ENCODE results near the gene ORAI3.

Gene ORAI3

DNA sequence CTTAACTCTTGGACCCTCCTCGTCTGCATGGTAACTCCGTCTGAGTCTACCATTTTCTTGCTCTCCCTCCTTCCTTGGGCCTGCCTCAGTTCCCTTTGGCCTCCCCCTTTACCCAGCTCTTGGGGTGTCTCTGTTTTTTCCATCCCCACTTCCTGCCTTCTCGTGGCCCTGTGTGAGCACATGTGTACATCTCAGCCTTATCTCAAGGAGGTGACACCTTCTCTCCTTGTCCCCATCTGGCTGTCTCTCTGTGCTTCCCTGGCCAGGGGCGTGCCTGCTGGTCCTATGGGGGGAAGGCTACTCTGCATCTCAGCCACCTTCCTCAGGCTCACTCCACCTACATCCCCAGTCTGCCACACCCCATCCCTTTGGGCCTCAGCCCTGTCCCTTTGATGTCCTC, 45.9 kb upstream of the ORAI3 start:
- ChIA-PET POLR2A (interaction anchor here (1.4 to 1.8 kb wide), 2 partner anchors 58 to 245 kb away, joined by 3 to 7 read pairs; partner anchors contain the start of gene FBRS), CTCF (interaction anchor here (0.8 to 3.6 kb wide), 9 partner anchors 9 to 58 kb away, joined by 3 to 52 read pairs (median 7); no protein-coding TSS in a partner anchor)
- H3K4me3 ChIP-seq (ENCODE audit: control insufficient read depth in 1 of 7, extremely low read depth in 1 of 7, insufficient read depth in 4 of 7, low read depth in 2 of 7, low read length in 6 of 7): peak overlapping the region in 6 of 7 experiments; percentile 70 to 82 (median 76)
- no peaks in the 10 kb centered on the region for H3K27me3 ChIP-seq (replicated peaks in 2 of 5; ENCODE audit: control insufficient read depth in 4 of 5, insufficient read depth in 5 of 5, low read length in 4 of 5)
- peak in 1 of 3 donors; percentile 20 for DNase-seq
- 63% methylated on average over 4 of the region's 4 CpGs for WGBS (ENCODE audit: insufficient coverage)
- peaks cover 0 to 55% (median 42%) of the 10 kb centered on the region in 4 experiments for H3K4me1 ChIP-seq (ENCODE audit: control extremely low read depth in 1 of 4, control insufficient read depth in 4 of 4, insufficient read depth in 4 of 4, low read length in 3 of 4)
- H3K27ac ChIP-seq (ENCODE audit: insufficient read depth in 1 of 2, low read depth in 1 of 2, low read length in 2 of 2, poor library complexity in 1 of 2, severe bottlenecking in 2 of 2): peak overlapping the region; percentile 77 to 81
- no peaks in the 10 kb centered on the region for H3K9me3 ChIP-seq (ENCODE audit: control extremely low read depth in 1 of 5, control insufficient read depth in 4 of 5, insufficient read depth in 2 of 5, low read depth in 1 of 5, low read length in 4 of 5)
- no peaks in the 10 kb centered on the region for H3K36me3 ChIP-seq (ENCODE audit: control insufficient read depth in 4 of 4, insufficient read depth in 4 of 4, low read length in 3 of 4)

DNA sequence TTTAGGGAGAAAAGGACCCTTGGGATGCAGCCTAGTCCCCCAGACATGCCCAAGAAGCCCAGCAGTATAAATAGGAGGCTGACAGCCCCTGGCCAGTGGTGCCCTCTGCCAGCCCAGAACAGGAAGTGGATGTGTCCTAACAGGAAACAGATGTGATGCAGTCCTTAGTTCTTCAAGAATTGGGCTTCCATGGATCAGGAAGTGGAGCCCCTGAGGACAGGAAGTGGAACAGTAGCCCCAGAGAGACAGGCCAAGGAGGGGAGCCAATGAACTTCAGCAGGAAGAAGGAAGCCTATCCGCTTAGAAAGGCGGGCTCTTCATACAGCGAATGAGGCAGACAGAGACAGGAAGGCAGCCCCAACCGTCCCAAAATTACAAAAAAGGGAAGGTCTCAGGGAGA, 45.3 kb upstream of the ORAI3 start:
- peak; percentile 51 to 84 (median 74) for DNase-seq

DNA sequence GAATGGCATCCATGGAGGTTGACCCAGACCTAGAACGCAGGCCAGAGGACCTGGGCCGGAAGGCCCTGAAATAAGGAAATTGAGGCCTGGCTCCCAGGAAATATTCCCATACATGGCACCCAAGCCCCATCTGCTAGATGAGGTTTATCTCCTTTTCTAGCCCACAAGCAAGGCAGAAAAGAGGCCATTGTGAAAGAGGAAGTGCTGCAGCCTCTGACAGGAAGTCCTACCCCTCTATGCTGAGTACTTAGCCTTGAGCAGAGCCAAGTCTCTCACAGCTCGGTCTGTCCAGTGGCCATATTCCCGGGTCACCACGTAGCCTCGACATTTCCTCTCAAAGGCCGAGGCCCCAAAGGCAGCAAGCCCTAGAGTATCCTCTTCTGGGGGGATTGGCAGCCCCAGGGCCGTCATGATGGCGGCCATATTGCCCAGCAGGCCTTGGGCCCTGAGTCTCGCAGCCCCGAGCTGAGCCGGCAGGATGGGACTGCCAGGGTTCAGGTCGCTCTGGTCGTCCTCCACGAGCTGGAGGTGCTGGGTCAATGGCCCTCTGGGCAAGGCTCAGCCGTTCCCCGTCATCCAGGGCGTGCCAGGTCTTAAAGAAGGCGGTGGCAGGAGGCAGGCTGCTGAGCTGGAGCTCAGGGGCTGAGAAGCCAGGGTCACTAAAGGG, 44.6 kb upstream of the ORAI3 start:
- Histone ChIP-seq H3K36me3 (ENCODE audit: control insufficient read depth in 4 of 4, insufficient read depth in 4 of 4, low read length in 3 of 4) (no peaks in the 10 kb centered on the region), H3K27me3 (replicated peaks in 2 of 5; ENCODE audit: control insufficient read depth in 4 of 5, insufficient read depth in 5 of 5, low read length in 4 of 5) (no peaks in the 10 kb centered on the region), H3K27ac (ENCODE audit: insufficient read depth in 1 of 2, low read depth in 1 of 2, low read length in 2 of 2, poor library complexity in 1 of 2, severe bottlenecking in 2 of 2) (peak overlapping the region; percentile 22 to 81), H3K4me3 (ENCODE audit: control insufficient read depth in 1 of 7, extremely low read depth in 1 of 7, insufficient read depth in 4 of 7, low read depth in 2 of 7, low read length in 6 of 7) (peak overlapping the region in 5 of 7 experiments; percentile 3 to 45 (median 37)), H3K4me1 (ENCODE audit: control extremely low read depth in 1 of 4, control insufficient read depth in 4 of 4, insufficient read depth in 4 of 4, low read length in 3 of 4) (peaks cover 0 to 57% (median 44%) of the 10 kb centered on the region in 4 experiments), H3K9me3 (ENCODE audit: control extremely low read depth in 1 of 5, control insufficient read depth in 4 of 5, insufficient read depth in 2 of 5, low read depth in 1 of 5, low read length in 4 of 5) (no peaks in the 10 kb centered on the region)
- ChIA-PET POLR2A (no interaction called here), CTCF (interaction anchor here (1.4 to 3.2 kb wide), 3 partner anchors 11 to 60 kb away, joined by 3 to 11 read pairs (median 6); no protein-coding TSS in a partner anchor)
- DNase-seq: peak in 2 of 3 donors; percentile 53 to 71
- WGBS (ENCODE audit: insufficient coverage): 69% methylated on average over 19 of the region's 19 CpGs

More for the DNA sequence above, 45.3 kb upstream of the ORAI3 start:
- Histone ChIP-seq H3K9me3 (ENCODE audit: control extremely low read depth in 1 of 5, control insufficient read depth in 4 of 5, insufficient read depth in 2 of 5, low read depth in 1 of 5, low read length in 4 of 5) (no peaks in the 10 kb centered on the region), H3K4me1 (ENCODE audit: control extremely low read depth in 1 of 4, control insufficient read depth in 4 of 4, insufficient read depth in 4 of 4, low read length in 3 of 4) (peaks cover 0 to 57% (median 44%) of the 10 kb centered on the region in 4 experiments), H3K4me3 (ENCODE audit: control insufficient read depth in 1 of 7, extremely low read depth in 1 of 7, insufficient read depth in 4 of 7, low read depth in 2 of 7, low read length in 6 of 7) (peak overlapping the region in 3 of 7 experiments; percentile 12 to 45 (median 28)), H3K27ac (ENCODE audit: insufficient read depth in 1 of 2, low read depth in 1 of 2, low read length in 2 of 2, poor library complexity in 1 of 2, severe bottlenecking in 2 of 2) (peak overlapping the region; percentile 22 to 81), H3K27me3 (replicated peaks in 2 of 5; ENCODE audit: control insufficient read depth in 4 of 5, insufficient read depth in 5 of 5, low read length in 4 of 5) (no peaks in the 10 kb centered on the region), H3K36me3 (ENCODE audit: control insufficient read depth in 4 of 4, insufficient read depth in 4 of 4, low read length in 3 of 4) (no peaks in the 10 kb centered on the region)
- POLR2A ChIA-PET: no interaction called here
- WGBS (ENCODE audit: insufficient coverage): 3% methylated on average over 4 of the region's 4 CpGs
- CTCF ChIA-PET: interaction anchor here (1.4 to 3.3 kb wide), 5 partner anchors 9 to 59 kb away, joined by 3 to 52 read pairs (median 8); no protein-coding TSS in a partner anchor

- 94% methylated on average over 2 of the region's 4 CpGs for WGBS (ENCODE audit: insufficient coverage)
- H3K9me3 ChIP-seq (ENCODE audit: control extremely low read depth in 1 of 5, control insufficient read depth in 4 of 5, insufficient read depth in 2 of 5, low read depth in 1 of 5, low read length in 4 of 5): no peaks in the 10 kb centered on the region
- no peak for DNase-seq
- ChIA-PET CTCF (no interaction called here), POLR2A (no interaction called here)
- no peak overlapping the region for H3K27ac ChIP-seq (ENCODE audit: insufficient read depth in 1 of 2, low read depth in 1 of 2, low read length in 2 of 2, poor library complexity in 1 of 2, severe bottlenecking in 2 of 2)
- H3K4me3 ChIP-seq (ENCODE audit: control insufficient read depth in 1 of 7, extremely low read depth in 1 of 7, insufficient read depth in 4 of 7, low read depth in 2 of 7, low read length in 6 of 7): no peak overlapping the region
- no peaks in the 10 kb centered on the region for H3K36me3 ChIP-seq (ENCODE audit: control insufficient read depth in 4 of 4, insufficient read depth in 4 of 4, low read length in 3 of 4)
- H3K4me1 ChIP-seq (ENCODE audit: control extremely low read depth in 1 of 4, control insufficient read depth in 4 of 4, insufficient read depth in 4 of 4, low read length in 3 of 4): peaks cover 0 to 59% (median 46%) of the 10 kb centered on the region in 4 experiments
- H3K27me3 ChIP-seq (replicated peaks in 2 of 5; ENCODE audit: control insufficient read depth in 4 of 5, insufficient read depth in 5 of 5, low read length in 4 of 5): no peaks in the 10 kb centered on the region
Observed at GRCh38 chr16:30907064-30907463, 41.8 kb upstream of the ORAI3 start.

- WGBS (ENCODE audit: insufficient coverage): 56% methylated on average over 11 of the region's 18 CpGs
- H3K36me3 ChIP-seq (ENCODE audit: control insufficient read depth in 4 of 4, insufficient read depth in 4 of 4, low read length in 3 of 4): no peaks in the 10 kb centered on the region
- no peaks in the 10 kb centered on the region for H3K27me3 ChIP-seq (replicated peaks in 2 of 5; ENCODE audit: control insufficient read depth in 4 of 5, insufficient read depth in 5 of 5, low read length in 4 of 5)
- no peaks in the 10 kb centered on the region for H3K9me3 ChIP-seq (ENCODE audit: control extremely low read depth in 1 of 5, control insufficient read depth in 4 of 5, insufficient read depth in 2 of 5, low read depth in 1 of 5, low read length in 4 of 5)
- ChIA-PET POLR2A (no interaction called here), CTCF (interaction anchor here (1.1 to 1.8 kb wide), 2 partner anchors 32 to 65 kb away, joined by 4 to 7 read pairs; no protein-coding TSS in a partner anchor)
- H3K27ac ChIP-seq (ENCODE audit: insufficient read depth in 1 of 2, low read depth in 1 of 2, low read length in 2 of 2, poor library complexity in 1 of 2, severe bottlenecking in 2 of 2): no peak overlapping the region
- peaks cover 0 to 29% (median 16%) of the 10 kb centered on the region in 4 experiments for H3K4me1 ChIP-seq (ENCODE audit: control extremely low read depth in 1 of 4, control insufficient read depth in 4 of 4, insufficient read depth in 4 of 4, low read length in 3 of 4)
- DNase-seq: no peak
- H3K4me3 ChIP-seq (ENCODE audit: control insufficient read depth in 1 of 7, extremely low read depth in 1 of 7, insufficient read depth in 4 of 7, low read depth in 2 of 7, low read length in 6 of 7): peak overlapping the region in 1 of 7 experiments; percentile 23
Observed at GRCh38 chr16:30910427-30911029, 38.3 kb upstream of the ORAI3 start.

- H3K36me3 ChIP-seq (ENCODE audit: control insufficient read depth in 4 of 4, insufficient read depth in 4 of 4, low read length in 3 of 4): no peaks in the 10 kb centered on the region
- no peaks in the 10 kb centered on the region for H3K27me3 ChIP-seq (replicated peaks in 2 of 5; ENCODE audit: control insufficient read depth in 4 of 5, insufficient read depth in 5 of 5, low read length in 4 of 5)
- H3K9me3 ChIP-seq (ENCODE audit: control extremely low read depth in 1 of 5, control insufficient read depth in 4 of 5, insufficient read depth in 2 of 5, low read depth in 1 of 5, low read length in 4 of 5): no peaks in the 10 kb centered on the region
- WGBS (ENCODE audit: insufficient coverage): 94% methylated on average over 6 of the region's 6 CpGs
- ChIA-PET CTCF (interaction anchor here (0.6 to 2.3 kb wide), 3 partner anchors 10 to 99 kb away, joined by 5 to 8 read pairs (median 8); no protein-coding TSS in a partner anchor), POLR2A (no interaction called here)
- no peak for DNase-seq
- no peak overlapping the region for H3K27ac ChIP-seq (ENCODE audit: insufficient read depth in 1 of 2, low read depth in 1 of 2, low read length in 2 of 2, poor library complexity in 1 of 2, severe bottlenecking in 2 of 2)
- no peak overlapping the region for H3K4me3 ChIP-seq (ENCODE audit: control insufficient read depth in 1 of 7, extremely low read depth in 1 of 7, insufficient read depth in 4 of 7, low read depth in 2 of 7, low read length in 6 of 7)
- peaks cover 0 to 17% (median 11%) of the 10 kb centered on the region in 4 experiments for H3K4me1 ChIP-seq (ENCODE audit: control extremely low read depth in 1 of 4, control insufficient read depth in 4 of 4, insufficient read depth in 4 of 4, low read length in 3 of 4)
Observed at GRCh38 chr16:30912794-30913412, 36.0 kb upstream of the ORAI3 start.

All from common myeloid progenitor, CD34-positive (primary cell).